Keratinocyte (primary cell): ENCODE measurements around the gene STIMATE.

Experiments used
- CTCF ChIP-seq, 3 experiments: IDR thresholded peaks in 1 of 3; conservative IDR thresholded peaks in 1 of 3; optimal IDR thresholded peaks in 1 of 3; 2 replicates in 2 of 3; 3 replicates in 1 of 3; pipeline versions ENCODE3 to v1.5.1; 2011; ENCODE audit warnings: low read length in 3 of 3, mild to moderate bottlenecking in 3 of 3, moderate library complexity in 2 of 3, control low read depth in 1 of 3, inconsistent platforms in 1 of 3; ENCODE audit not compliant: insufficient read depth in 2 of 3; ENCODE audit errors: extremely low read depth in 1 of 3
- EZH2 ChIP-seq: IDR thresholded peaks from one replicate; pipeline ENCODE4 v1.6.1; 2012; ENCODE audit warnings: inconsistent platforms, mild to moderate bottlenecking, low read length, moderate library complexity

DNA sequence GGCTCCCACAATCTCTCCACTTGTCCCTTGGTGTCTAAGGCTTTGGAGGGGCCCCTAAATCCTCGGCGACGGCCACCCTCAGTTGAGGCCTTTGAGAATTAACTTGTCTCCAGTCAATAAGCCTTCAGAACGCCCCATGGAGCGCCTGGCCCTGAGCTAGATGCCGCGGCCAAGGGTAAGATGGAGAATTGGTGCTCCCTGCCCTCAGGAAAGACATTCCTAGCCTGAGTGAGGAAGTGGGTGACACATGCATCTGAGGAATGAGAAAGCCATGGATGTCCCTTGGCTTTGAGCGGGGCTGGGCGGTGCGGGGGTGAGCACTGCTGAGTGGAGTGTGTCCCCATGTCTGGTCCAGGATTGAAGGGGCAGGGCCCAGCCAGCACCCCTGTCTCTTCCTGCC is 80.1 kb downstream of the STIMATE start:
- TF ChIP-seq CTCF (optimal IDR thresholded peaks at IDR 0.05 in 1 of 3, IDR thresholded peaks at IDR 0.05 in 1 of 3, conservative IDR thresholded peaks at IDR 0.05 in 1 of 3; ENCODE audit: extremely low read depth in 1 of 3, insufficient read depth in 2 of 3, low read length in 3 of 3) (no peak), EZH2 (no peak)
